HG03196 (cell line): ENCODE results near the gene RNF220.
"Not testable (repeated sequence)": the region's sequence is repeated elsewhere in the genome, so short reads cannot be mapped to it uniquely, and the experiment has no call there.

ENCODE experiments used
- ATAC-seq: cut with Tn5 transposase; IDR thresholded peaks from one replicate; pipeline ENCODE4 v1.9.1; 2021; ENCODE audit not compliant: unreplicated experiment

The RNF220 gene

GRCh38 chr1:44648529-44649250 is 243.6 kb downstream of the RNF220 start:
- ATAC-seq = no peak

GRCh38 chr1:44649788-44650158 is 244.7 kb downstream of the RNF220 start:
- ATAC-seq = no peak

- ATAC-seq = no peak
These were observed 245.2 kb downstream of the RNF220 start for GRCh38 chr1:44650159-44650831.

- no peak for ATAC-seq
These were observed 246.0 kb downstream of the RNF220 start for GRCh38 chr1:44651069-44651468.

GRCh38 chr1:44652445-44653106 is 247.5 kb downstream of the RNF220 start:
- ATAC-seq = no peak

GRCh38 chr1:44653107-44653964 is 248.3 kb downstream of the RNF220 start:
- no peak for ATAC-seq

GRCh38 chr1:44654621-44655187 is 249.6 kb downstream of the RNF220 start:
- no peak for ATAC-seq

- ATAC-seq = no peak
These were observed 250.6 kb downstream of the RNF220 start for GRCh38 chr1:44655609-44656008.

- ATAC-seq = no peak
These were observed 254.5 kb downstream of the RNF220 start for GRCh38 chr1:44659566-44659965.

GRCh38 chr1:44660176-44660575 is 255.1 kb downstream of the RNF220 start:
- no peak for ATAC-seq

- ATAC-seq = no peak
These were observed 257.0 kb downstream of the RNF220 start for GRCh38 chr1:44661781-44662682.

- ATAC-seq = no peak
These were observed 257.6 kb downstream of the RNF220 start for GRCh38 chr1:44662683-44663030.

GRCh38 chr1:44663417-44663816 is 258.4 kb downstream of the RNF220 start:
- no peak for ATAC-seq

GRCh38 chr1:44664730-44665370 is 259.8 kb downstream of the RNF220 start:
- no peak for ATAC-seq

GRCh38 chr1:44666719-44667118 is 261.7 kb downstream of the RNF220 start:
- ATAC-seq = not testable (repeated sequence)

- no peak for ATAC-seq
These were observed 265.9 kb downstream of the RNF220 start for GRCh38 chr1:44670751-44671640.

GRCh38 chr1:44672254-44672955 is 267.4 kb downstream of the RNF220 start:
- no peak for ATAC-seq
